HG03045 (cell line): Measurements from ENCODE around the gene DNAJC13.
A peak's percentile ranks its signal among the peaks of the same experiment; 100 is the strongest.
"Not testable (repeated sequence)": the region's sequence is repeated elsewhere in the genome, so short reads cannot be mapped to it uniquely, and the experiment has no call there.

Experiments
- ATAC-seq: cut with Tn5 transposase; IDR thresholded peaks from one replicate; pipeline ENCODE4 v1.9.1; 2021; ENCODE audit warnings: mild to moderate bottlenecking, moderate library complexity; ENCODE audit not compliant: unreplicated experiment

The DNAJC13 gene, protein sequence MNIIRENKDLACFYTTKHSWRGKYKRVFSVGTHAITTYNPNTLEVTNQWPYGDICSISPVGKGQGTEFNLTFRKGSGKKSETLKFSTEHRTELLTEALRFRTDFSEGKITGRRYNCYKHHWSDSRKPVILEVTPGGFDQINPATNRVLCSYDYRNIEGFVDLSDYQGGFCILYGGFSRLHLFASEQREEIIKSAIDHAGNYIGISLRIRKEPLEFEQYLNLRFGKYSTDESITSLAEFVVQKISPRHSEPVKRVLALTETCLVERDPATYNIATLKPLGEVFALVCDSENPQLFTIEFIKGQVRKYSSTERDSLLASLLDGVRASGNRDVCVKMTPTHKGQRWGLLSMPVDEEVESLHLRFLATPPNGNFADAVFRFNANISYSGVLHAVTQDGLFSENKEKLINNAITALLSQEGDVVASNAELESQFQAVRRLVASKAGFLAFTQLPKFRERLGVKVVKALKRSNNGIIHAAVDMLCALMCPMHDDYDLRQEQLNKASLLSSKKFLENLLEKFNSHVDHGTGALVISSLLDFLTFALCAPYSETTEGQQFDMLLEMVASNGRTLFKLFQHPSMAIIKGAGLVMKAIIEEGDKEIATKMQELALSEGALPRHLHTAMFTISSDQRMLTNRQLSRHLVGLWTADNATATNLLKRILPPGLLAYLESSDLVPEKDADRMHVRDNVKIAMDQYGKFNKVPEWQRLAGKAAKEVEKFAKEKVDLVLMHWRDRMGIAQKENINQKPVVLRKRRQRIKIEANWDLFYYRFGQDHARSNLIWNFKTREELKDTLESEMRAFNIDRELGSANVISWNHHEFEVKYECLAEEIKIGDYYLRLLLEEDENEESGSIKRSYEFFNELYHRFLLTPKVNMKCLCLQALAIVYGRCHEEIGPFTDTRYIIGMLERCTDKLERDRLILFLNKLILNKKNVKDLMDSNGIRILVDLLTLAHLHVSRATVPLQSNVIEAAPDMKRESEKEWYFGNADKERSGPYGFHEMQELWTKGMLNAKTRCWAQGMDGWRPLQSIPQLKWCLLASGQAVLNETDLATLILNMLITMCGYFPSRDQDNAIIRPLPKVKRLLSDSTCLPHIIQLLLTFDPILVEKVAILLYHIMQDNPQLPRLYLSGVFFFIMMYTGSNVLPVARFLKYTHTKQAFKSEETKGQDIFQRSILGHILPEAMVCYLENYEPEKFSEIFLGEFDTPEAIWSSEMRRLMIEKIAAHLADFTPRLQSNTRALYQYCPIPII (N-terminal part only)

DNA sequence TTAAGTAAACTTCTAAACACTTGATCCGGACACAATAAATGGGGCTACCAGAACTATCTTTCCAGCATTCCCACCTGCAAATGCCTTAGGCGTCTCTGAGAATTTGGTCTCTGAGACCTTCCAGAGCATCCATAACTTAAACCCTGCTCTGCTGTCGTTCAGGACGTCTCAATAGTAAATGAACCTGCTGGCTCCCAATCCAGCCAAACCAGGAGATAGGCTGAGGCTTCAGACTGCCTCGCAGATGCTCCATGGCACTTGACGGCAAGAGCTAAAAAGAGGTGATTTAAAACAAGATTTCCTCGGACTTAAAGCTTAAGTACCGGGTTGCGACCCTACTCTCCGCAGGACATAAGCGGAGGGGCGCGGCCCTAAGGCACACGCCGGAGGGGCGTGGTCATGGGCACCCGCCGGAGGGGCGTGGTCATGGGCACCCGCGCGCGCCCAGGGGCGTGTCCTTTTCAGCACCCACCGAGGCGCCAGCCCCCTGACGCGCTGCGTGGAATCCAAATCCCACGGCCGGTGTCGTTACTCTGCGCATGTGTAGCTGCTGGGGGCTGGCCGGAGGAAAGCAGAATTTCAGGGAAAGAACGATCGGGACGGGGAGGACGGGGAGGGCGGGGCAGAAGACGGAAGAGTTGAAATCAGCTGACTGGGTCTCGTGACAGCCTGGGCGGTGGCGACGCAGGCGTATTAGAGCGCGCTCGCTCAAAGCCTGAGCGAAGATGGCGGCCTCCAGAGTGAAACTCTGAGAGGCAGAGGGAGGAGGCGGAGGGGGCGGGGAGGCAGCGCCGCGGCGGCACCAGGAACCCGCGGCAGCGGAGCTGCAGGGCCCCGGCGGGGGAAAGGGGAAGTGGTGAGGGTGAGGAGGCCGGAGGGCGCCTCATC is at the start of gene DNAJC13:
Gene DNAJC13 (plus strand): TSS at position 696 of the 888 bp plus-strand sequence. CDS start 17,049 bp downstream, outside the sequence.
- ATAC-seq, result peak; percentile 92

DNA sequence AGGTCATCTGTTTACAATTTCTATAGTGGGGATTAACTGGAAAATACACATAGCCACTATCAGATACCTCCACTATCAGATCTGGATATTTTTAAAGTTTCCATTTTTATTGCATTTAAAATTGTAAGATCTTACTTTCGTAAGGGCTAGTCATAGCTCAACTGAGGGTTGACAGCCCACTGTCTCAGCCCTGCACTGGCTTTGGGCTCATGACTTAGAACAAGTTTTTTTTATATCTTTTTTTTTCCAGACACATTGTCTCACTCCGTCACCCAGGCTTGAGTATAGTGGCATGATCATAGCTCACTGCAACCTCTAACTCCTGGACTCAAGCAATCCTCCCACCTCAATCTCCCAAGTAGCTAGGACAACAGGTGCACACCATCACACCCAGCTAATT is 48.8 kb upstream of the DNAJC13 start:
- ATAC-seq, result no peak

DNA sequence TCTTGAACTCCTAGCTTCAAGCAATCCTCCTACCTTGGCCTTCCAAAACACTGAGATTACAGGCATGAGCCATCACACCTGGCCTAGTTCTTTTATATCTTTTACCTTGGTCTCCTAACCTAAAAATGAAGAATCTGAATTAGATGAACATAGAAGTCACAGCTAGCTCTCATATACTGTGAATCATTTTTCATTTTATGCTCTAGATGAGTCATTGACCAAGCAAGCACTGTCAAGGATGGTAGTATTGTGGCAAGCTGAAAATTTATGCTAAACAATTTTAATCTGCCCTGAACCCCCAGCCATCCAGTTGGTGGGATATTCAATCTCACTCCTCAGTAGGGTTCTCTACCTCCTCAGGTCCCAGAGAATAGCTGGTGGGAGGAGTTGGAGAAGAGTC is 48.3 kb upstream of the DNAJC13 start:
- ATAC-seq, result no peak

DNA sequence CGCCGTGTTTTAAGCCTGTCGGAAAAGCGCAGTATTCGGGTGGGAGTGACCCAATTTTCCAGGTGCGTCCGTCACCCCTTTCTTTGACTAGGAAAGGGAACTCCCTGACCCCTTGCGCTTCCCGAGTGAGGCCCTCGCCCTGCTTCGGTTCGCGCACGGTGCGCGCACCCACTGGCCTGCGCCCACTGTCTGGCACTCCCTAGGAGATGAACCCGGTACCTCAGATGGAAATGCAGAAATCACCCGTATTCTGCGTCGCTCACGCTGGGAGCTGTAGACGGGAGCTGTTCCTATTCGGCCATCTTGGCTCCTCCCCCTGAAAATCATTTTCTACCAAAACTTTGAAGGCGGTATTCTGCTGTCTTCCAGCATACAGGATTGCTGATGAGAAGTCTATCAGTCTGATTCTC is 40.4 kb upstream of the DNAJC13 start:
- ATAC-seq, result not testable (repeated sequence)

DNA sequence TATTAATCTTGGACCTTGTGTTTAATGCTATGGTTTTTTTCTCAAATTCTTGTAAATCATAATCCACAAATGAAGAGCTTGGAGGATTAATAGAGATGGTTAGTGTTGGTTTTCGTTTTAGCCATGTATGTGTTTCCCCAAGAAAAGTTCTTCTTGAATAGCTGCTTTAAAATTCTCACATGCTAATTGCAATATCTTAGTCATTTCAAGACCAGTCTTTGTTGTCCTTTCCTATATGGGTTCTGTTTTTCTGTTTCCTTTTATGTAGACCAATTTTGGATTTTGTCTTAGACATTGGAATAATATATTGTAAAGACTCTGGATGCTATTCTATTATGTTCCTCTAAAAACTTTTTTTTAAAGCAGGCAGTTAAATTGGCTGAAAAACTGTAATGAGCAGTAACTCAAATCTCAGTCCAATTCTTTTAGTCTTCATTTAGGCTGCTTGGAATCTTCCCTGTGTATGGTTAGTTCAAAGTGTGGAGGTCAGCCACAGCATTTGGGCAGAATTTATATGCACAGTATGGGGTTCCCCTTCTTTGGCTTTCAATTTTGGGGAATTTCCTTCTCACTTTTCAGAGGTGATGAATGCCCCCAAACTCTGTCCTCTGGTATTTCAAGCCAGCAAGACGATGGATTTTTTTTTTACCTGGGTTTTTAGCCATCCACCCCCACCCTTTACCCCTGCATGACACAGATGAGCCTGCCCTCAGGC is 39.1 kb upstream of the DNAJC13 start:
- ATAC-seq, result no peak

DNA sequence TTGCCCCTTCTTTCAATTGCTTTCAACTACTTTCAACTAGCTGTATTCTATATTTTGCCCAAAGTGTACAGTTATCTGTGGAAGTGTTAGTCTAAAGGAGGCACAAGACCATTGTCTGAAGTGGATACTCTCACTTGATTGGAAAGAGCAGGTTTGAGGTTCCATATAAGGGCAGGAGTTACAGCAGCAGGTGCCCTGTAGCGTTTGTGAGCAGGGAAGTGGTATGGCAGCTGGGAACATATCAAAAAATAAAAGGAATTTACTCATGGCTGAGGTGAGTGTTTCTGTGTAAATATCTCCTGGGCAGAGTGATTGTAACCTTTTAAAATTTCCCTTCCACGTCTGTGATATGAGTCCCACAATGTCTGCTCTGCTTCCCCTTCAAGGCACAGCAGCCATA is 38.5 kb upstream of the DNAJC13 start:
- ATAC-seq, result no peak

DNA sequence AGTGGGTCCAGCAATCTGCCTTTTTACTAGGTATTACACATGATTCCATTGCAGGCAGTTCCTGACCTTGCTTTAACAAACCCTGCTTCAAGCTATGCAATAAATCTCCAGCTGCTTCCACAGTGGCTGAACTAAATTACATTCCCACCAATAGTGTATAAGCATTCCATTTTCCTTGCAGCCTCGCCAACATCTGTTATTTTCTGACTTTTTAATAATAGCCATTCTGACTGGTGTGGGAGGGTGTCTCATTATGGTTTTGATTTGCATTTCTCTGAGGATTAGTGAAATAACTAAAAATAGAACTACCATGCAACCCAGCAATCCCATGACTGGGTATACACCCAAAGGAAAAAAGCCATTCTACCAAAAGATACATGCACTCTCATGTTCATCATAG is 36.4 kb upstream of the DNAJC13 start:
- ATAC-seq, result no peak

DNA sequence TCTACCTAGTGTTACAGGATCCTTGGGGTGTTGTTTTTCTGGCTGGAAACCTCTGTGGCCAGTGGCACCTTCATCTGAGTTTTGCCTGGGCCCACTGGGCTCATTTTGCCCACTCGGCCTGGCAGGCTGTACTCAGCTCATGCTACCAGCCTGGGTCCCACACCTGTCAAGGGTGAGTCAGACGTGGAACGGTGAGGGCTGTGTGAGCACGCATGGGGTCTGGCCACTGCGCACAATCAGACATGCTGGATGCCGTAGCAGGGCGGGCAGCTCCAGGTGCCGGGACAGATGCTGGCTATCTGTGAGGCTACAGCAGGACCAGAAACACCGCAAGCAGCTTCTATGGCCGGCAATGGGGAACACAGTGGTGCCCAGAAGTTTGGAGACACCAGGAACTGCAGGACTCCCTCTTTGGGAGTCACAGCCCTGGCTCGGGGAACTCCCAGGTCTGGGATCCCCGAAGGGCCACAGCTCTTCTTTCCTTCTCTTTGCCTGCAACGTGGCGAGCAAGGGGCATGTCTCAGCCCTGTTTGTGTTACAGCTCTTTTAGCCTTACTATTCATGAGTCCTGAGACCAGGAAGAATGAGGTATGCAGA is 35.9 kb upstream of the DNAJC13 start:
- ATAC-seq, result no peak

DNA sequence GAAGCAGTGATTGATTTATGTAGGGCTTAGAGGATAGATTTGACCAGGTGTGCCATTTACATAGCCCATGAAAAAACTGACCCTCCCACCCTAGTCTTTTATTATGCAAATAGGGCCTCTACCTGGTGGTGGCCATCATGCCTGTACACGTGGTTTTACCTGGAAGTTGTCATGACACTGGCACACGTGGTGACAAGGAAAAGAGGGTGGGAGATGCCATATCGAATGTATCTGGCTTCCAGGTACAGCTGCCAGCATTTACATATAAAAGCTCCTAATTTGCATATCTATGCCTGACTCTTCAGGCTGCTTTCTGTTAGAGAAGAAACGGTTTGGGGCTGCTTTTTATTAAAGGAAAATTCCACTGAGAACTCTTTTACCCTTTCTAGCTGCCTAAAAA is 35.0 kb upstream of the DNAJC13 start:
- no peak for ATAC-seq

DNA sequence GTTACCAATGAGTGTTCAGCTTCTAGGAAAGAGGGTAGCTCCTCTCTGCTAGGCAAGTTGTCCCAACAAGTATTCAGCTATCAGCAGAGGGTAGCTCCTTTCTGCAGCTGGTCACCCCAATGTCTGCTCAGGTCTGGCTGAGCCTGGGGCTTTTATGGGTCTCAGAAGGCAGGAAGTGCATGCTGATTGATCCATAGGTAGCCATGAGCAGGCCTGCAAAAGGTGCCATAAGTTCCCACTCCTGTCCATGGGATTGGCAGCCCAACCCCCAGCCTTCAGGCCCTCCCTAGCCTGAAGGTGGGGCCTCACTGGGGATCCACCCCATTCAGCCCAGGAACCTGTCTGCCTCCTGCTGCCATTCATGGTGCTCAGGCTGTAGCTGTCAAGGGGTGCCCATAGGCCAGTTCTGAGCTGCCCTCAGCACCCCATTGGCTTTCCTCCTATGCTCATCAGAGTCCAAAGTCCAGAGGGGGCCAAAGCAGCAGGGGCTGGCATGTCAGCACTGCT is 34.6 kb upstream of the DNAJC13 start:
- no peak for ATAC-seq

DNA sequence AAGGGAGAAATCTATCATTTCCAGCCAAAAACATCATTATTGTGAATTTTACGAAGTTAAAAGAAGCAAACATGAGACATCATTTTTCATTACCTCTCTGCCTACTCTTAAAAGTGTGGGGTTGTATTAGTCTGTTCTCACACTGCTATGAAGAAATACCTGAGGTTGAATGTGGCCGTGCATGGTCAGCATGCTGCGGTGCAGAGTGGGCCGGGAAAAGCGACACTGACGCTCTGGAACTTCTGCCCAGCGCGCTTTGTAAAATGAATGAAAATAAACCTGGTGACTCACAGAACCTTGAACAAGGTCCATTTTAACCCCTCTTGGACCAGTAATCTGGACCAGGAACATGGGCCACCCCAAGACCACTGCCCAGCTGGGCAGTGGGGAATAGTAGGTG is 31.0 kb upstream of the DNAJC13 start:
- ATAC-seq, result no peak

DNA sequence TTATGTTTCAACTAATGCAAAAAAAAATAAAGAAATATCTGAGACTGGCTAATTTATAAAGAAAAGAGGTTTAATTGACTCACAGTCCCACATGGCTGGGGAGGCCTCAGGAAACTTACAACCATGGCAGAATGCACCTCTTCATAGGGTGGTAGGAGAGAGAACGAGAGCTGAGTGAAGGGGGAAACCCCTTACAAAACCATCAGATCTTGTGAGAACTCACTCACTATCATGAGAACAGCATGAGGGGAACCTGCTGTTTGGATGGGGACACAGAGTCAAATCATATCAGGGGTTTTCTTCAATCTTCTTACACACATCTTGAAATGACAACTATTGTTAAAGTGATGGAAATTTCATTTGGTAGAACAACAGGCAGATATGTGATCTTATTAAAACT is 24.6 kb upstream of the DNAJC13 start:
- not testable (repeated sequence) for ATAC-seq

DNA sequence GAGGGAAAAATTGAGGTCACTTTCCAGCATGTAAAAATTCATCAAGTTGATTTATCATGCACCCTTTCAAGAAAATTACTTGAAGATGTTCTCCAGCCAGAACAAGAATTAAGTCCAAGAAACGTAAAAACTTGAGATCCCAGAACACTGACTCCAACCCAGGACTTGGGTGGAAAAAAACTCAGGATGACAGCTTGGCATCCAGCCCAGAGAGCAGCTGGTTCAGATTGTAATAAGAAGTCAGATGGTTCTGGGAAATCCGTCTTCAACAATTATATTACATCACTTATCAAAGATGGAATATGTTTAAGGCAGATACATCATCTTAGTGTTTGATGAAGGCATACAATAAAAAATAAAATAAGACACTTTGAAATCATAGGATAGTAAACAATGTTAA is 23.0 kb upstream of the DNAJC13 start:
- ATAC-seq, result no peak

DNA sequence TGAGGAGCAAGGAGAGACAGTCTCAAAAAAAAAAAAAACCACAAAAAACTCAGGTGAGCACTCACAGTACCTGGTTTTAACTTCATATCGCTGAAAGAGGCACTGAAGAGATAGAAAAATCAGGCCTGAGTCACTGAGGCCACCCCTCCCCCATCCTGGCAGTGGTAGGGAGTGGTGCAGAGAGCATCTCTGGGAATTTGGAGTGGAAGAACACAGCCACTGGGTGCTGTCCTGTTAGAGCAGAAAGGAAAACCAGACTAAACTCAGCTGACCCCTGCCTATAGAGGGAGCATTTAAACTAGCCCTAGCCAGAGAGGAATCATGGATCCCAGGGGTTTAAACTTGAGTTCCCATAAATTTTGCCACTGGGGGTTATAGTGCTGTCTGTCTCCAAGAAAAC is 22.2 kb upstream of the DNAJC13 start:
- ATAC-seq, result no peak

DNA sequence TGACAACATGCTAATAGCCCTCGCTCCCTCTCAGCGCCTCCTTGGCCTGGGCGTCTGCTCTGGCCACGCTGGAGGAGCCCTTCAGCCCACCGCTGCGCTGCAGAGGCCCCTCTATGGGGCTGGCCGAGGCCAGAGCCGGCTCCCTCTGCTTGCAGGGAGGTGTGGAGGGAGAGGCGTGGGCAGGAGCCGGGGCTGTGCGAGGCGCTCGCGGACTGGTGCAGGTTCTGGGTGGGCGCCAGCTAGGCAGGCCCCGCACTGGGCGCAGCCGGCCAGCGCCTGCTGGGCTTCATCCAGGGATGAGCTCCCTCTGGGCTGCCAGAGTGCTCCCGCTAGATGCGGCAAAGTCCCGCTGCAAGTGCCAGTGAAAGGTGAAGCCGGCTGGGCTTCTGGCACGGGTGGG is 21.0 kb upstream of the DNAJC13 start:
- ATAC-seq, result no peak

DNA sequence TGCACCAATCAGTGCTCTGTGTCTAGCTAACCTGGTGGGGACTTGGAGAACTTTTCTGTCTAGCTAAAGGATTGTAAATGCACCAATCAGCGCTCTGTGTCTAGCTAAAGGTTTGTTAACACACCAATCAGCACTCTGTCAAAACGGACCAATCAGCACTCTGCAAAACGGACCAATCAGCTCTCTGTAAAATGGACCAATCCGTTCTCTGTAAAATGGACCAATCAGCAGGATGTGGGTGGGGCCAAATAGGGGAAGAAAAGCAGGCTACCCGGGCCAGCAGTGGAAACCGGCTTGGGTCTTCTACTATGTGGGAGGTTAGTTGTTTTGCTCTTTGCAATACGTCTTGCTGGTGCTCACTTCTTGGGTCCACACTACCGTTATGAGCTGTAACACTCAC is 20.5 kb upstream of the DNAJC13 start:
- ATAC-seq, result not testable (repeated sequence)

DNA sequence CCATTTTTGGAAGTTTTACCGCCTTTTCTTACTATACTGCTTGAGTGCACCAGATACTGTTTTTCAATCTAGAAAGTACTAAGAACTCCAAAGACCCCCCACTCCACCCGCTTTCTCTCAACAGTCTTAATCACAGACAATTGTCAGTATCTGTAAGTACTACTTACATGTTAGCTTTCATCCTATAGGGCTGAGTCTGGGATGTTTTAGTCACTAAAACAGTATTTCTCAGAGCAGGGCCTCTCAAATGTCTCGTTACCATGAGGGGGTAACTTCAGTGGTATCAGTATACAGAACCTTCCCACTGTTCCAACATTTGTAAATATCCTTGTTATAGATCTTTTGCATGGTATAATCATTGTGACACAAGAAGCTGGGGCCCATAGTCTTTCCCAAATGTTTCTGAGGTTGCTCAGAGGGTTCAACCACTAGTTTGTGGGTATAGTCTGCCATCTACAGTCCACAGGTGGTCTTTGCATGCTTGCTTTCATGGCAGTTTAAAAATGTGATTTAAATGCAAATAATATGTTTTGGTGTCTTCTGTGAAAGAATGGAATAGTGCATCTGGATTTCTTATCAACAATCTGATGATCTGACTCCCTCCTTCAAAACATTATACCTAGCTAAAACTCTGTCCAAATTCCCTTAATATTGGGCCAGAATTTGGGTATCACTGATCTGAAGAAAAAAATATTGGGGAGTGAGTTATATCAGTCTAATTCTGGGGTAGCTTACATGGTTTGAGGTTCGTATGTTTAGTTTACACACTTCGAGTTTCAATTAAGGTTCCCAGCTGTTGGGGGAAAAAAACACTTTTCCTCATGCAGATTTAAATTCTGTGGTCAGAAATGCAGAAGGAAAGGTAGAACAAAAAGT is 18.0 kb upstream of the DNAJC13 start:
- peak; percentile 59 for ATAC-seq

DNA sequence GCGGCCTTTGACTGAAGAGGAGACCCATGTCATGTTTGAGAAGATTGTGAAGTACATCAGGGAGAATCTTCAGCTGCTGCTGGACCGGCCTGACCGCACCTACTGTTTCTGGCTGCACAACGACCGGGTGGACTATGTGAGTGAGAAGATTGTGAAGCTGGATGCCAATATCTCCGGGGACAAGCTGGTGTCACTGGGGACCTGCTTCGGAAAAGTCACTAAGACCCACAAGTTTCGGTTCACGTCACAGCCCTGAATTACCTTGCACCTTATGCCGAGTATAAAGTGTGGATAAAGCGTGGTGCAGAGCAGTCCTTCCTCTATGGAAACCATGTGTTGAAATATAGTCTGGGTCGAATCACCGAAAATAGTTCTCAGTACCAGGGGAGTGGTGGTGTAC is 16.0 kb upstream of the DNAJC13 start:
- ATAC-seq, result no peak
